BJ (cell line): ENCODE measurements around the gene ENPP7. TPM values are rescaled to one million over a fixed set of nuclear protein-coding genes. Genes with fewer than 3 reads are reported as not detected.

ENCODE experiments used
- CTCF ChIA-PET: fragments of 350-600 bp; formaldehyde crosslinking; extraction: SDS; loops from one replicate; lab custom pipeline; 2021; ENCODE audit warnings: antibody characterized with exemption, inconsistent platforms; lab: Yijun Ruan, JAX
- POLR2A ChIA-PET: fragments of 300-600 bp; sonication (Branson Sonifier 250); formaldehyde crosslinking; extraction: SDS; loops from one replicate; lab custom pipeline; 2021; ENCODE audit warnings: antibody characterized with exemption; lab: Charles Lee
- DNase-seq: peaks from one replicate; pipeline ENCODE4 v3.0.0-alpha.2; 2011; ENCODE audit warnings: low read depth
- H3K27me3 ChIP-seq: 2 replicates; pipeline ENCODE4 v1.6.0; 2011; ENCODE audit warnings: low read length; ENCODE audit not compliant: control insufficient read depth, insufficient read depth
- H3K36me3 ChIP-seq: 2 replicates; pipeline ENCODE4 v1.5.1; 2011; ENCODE audit warnings: low read length; ENCODE audit not compliant: control insufficient read depth, insufficient read depth
- H3K4me3 ChIP-seq: 2 replicates; pipeline ENCODE4 v1.5.1; 2011; ENCODE audit warnings: low read depth, mild to moderate bottlenecking, control low read depth, low read length
- polyA plus RNA-seq: library from polyadenylated mRNA; depleted of rRNA; stranded (reverse); fragments of >200 nt; gene quantifications from 2 replicates; pipeline ENCODE4 v1.2.3, GENCODE V29; 2011
- TF ChIP-seq, protein P1 (sequence below): IDR thresholded peaks from 2 replicates; pipeline ENCODE4 v1.5.1; 2011; ENCODE audit warnings: low read depth, mild to moderate bottlenecking, control low read depth, inconsistent platforms, low read length, moderate library complexity; ENCODE audit not compliant: insufficient read depth

The ENPP7 gene
- polyA plus RNA-seq, 1 experiment: not detected

DNA sequence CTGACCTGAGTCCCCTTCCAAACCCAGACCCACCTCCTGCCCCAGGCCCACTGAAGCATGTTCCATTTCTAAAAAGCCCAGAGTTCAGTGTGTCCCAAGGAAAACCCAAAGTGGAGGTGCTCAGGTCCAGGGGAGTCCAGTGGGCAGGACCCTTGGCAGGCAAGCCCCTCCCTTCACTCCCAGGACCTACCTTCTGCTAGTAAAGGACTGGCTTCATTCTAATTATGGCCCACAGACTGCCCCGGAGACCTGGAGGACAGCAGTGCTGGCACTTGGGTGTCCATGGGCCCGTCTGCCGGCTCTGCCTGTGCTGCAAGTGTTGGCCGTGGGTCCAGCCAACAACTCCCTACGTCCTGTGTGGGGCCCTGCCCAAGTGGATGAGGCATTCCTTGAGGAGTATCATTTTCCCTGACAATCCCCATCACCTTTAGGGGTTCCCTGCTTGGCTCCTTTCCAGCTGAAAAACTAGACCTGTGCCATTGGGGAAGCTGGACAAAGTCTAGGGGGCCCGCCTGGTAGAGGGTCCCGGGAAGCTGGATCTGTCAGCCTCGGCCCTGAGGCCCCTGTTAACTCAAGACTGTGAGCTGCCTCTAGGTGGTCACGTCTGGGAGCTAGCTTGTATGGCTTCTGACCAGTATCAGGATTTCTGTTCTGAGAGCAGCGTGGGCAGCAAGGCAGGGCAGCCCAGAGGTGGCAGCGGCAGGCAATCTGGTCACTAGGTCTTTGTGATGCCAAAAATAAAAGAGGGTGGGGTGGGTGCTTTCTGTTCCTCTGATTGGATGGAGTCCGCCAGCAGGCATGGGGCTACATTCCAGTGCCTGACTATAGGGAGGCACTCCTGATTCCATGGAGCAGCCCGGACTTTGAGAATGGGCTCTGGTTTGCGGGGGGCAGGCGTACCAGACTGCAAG lies 55.4 kb downstream of the ENPP7 start:
- peaks cover 24% of the 10 kb centered on the region for H3K27me3 ChIP-seq
- TF ChIP-seq, protein P1, sequence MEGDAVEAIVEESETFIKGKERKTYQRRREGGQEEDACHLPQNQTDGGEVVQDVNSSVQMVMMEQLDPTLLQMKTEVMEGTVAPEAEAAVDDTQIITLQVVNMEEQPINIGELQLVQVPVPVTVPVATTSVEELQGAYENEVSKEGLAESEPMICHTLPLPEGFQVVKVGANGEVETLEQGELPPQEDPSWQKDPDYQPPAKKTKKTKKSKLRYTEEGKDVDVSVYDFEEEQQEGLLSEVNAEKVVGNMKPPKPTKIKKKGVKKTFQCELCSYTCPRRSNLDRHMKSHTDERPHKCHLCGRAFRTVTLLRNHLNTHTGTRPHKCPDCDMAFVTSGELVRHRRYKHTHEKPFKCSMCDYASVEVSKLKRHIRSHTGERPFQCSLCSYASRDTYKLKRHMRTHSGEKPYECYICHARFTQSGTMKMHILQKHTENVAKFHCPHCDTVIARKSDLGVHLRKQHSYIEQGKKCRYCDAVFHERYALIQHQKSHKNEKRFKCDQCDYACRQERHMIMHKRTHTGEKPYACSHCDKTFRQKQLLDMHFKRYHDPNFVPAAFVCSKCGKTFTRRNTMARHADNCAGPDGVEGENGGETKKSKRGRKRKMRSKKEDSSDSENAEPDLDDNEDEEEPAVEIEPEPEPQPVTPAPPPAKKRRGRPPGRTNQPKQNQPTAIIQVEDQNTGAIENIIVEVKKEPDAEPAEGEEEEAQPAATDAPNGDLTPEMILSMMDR: no peak
- DNase-seq: no peak
- CTCF ChIA-PET: interaction anchor here (0.9 to 2.8 kb wide), 5 partner anchors 45 to 207 kb away, joined by 3 to 8 read pairs (median 3); no protein-coding TSS in a partner anchor
- no peak overlapping the region for H3K4me3 ChIP-seq
- H3K36me3 ChIP-seq: no peaks in the 10 kb centered on the region
- POLR2A ChIA-PET: interaction anchor here (0.6 kb wide), 1 partner anchor 67 kb away, joined by 3 read pairs; no protein-coding TSS in a partner anchor

DNA sequence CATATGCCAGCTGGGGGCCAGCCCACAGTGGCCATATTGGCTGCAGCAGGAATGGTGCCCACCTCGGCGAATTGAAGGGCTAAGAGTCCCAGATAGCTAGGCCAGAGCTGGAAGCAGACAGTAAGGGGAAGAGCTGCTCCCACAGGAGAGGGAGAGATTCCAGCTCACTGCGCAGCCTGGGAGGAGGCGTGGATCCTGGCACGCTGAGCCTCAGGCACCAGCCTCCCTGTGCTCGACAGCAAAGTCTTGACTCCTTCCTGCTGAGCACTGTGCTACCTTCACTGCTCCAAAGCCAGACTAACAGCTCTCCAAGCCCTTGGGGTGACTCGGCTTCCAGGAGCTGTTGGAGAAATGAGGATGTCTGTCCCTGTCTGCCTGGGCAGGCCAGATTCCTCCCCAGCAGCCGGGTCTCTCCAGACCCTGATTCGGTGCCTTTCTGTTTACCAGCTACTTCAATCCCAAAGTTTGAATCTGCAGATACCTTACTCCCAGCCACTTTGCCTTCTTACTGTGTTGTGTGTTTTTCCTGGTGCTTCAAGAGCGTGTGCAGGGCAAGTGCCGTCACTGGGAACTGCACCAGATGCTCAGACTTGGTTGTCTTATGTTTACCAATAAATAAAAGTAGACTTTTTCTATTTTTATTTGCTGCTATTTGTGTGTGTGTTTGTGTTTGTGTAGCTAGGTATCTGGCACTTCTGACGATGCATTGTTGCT lies 56.3 kb downstream of the ENPP7 start:
- DNase-seq: no peak
- ChIA-PET CTCF (interaction anchor here (0.6 to 2.8 kb wide), 7 partner anchors 9 to 221 kb away, joined by 3 to 8 read pairs (median 3); no protein-coding TSS in a partner anchor), POLR2A (interaction anchor here (0.6 kb wide), 1 partner anchor 66 kb away, joined by 3 read pairs; no protein-coding TSS in a partner anchor)
- TF ChIP-seq, protein P1: no peak
- Histone ChIP-seq H3K36me3 (no peaks in the 10 kb centered on the region), H3K4me3 (no peak overlapping the region), H3K27me3 (peaks cover 30% of the 10 kb centered on the region)

DNA sequence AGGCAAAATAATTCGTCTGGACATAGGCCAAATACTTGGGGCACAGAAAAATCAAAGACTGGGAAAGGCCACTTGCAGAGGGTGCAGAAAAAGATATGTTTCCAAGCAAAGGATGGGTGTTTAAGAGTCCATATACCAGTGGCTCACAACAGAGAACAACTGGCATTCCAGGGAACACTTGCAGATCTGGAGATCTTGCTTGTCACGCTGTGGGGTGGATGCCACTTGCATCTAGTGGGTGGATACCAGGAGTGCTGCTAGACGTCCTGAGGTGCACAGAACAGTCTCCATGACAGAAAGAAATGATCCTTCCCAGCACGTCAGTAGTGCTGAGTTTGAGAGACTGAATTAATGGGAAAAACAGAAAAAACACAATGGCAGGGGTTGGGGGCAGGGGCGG lies 57.7 kb downstream of the ENPP7 start:
- CTCF ChIA-PET: interaction anchor here (1.1 to 3.1 kb wide), 11 partner anchors 10 to 219 kb away, joined by 4 to 24 read pairs (median 7); partner anchors contain the start of gene CBX2

DNA sequence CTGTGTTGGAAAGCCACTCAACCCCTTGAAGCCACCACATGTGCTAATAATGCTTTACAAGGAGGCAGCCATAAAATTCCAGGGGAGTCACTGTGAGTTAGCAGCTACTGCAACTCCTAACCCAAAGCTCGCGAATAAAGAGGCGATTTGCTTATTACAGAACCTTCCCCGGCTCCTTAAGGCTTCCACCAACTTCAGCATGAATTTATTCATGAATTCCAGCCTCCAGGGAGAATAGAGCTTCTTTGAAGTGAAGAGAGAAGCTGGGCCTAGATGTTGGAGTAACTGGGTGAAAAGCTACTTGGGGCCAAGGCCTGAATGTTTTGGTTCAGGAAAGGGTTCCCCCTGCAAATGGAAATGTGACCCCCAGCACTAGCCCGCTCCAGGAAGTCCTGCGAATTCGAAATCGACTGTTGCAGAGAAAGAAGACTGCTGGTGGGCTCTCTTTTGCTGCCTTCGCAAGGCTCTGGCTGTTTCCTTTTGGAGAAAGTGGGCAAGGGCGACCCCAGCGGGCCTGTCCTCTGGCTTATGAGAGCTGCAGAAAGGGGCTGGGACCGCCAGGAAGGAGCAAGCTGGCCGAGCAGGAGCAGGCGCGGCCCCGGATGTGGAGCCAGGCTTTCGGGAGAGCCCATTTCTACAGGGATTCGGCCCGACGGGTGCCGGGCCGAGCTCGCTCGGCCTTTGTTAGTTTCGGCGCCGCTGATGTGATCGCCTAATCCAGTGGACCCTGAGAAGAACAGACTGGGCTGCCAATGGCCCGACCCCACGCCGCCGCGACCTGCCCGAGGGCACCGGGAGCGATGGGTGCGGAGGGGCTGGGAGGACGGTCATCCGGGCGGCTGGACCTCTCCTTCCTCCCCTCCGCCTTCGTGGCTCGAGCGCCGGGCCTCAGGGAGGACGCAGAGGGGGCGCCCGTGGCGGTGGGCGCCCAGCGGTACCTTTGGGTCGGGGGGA lies 58.5 kb downstream of the ENPP7 start:
- DNase-seq: no peak
- Histone ChIP-seq H3K27me3 (peaks cover 30% of the 10 kb centered on the region), H3K4me3 (no peak overlapping the region), H3K36me3 (no peaks in the 10 kb centered on the region)
- TF ChIP-seq, protein P1: no peak
- ChIA-PET POLR2A (no interaction called here), CTCF (interaction anchor here (0.7 to 3.1 kb wide), 26 partner anchors 8 to 219 kb away, joined by 3 to 24 read pairs (median 5); partner anchors contain the start of genes CBX2 and CBX4)

More for the DNA sequence above, 57.7 kb downstream of the ENPP7 start:
- H3K27me3 ChIP-seq: peaks cover 30% of the 10 kb centered on the region
- DNase-seq: no peak
- POLR2A ChIA-PET: no interaction called here
- H3K36me3 ChIP-seq: no peaks in the 10 kb centered on the region
- TF ChIP-seq, protein P1: no peak
- no peak overlapping the region for H3K4me3 ChIP-seq
